Thyroid gland (tissue), 4 donors: ENCODE measurements around the gene GSTT2B. TPM values are rescaled to one million over a fixed set of nuclear protein-coding genes. Genes with fewer than 3 reads are reported as not detected.
"Not testable (repeated sequence)": the region's sequence is repeated elsewhere in the genome, so short reads cannot be mapped to it uniquely, and the experiment has no call there.

Experiments used
- DNase-seq, 2 donors: peaks; one replicate each; pipeline ENCODE4 v3.0.0-alpha.2; 2019
- H3K27ac ChIP-seq, 3 donors: fragments of 200-600 bp; sonication (generic); 1 replicate in 2 of 3; 2 replicates in 1 of 3; pipeline ENCODE4 v1.5.1; 2016 to 2019; ENCODE audit warnings: mild to moderate bottlenecking in 1 of 3, moderate library complexity in 1 of 3
- H3K27me3 ChIP-seq: fragments of 200-600 bp; sonication (generic); one replicate; pipeline ENCODE4 v1.5.1; 2019
- H3K36me3 ChIP-seq, 2 donors: fragments of 200-600 bp; sonication (generic); one replicate each; pipeline ENCODE4 v1.5.1; 2016 to 2019
- H3K4me1 ChIP-seq, 2 donors: fragments of 200-600 bp; sonication (generic); one replicate each; pipeline ENCODE4 v1.5.1; 2017 to 2019
- H3K4me3 ChIP-seq, 3 donors: fragments of 200-600 bp; sonication (generic); replicated peaks in 1 of 3; 1 replicate in 2 of 3; 2 replicates in 1 of 3; pipeline ENCODE4 v1.5.1; 2016; ENCODE audit warnings: mild to moderate bottlenecking in 1 of 3
- H3K9me3 ChIP-seq: fragments of 200-600 bp; sonication (generic); one replicate; pipeline ENCODE4 v1.5.1; 2017
- POLR2A ChIP-seq, 2 donors: fragments of 450-650 bp; IDR thresholded peaks; one replicate each; pipeline ENCODE4 v1.6.1; 2017; ENCODE audit warnings: antibody characterized with exemption in 2 of 2, mild to moderate bottlenecking in 2 of 2, moderate library complexity in 1 of 2
- WGBS, 2 donors: methylation state at CpG; one replicate each; pipeline ENCODE4 v1.1.5; 2017; 5-methylcytosine and 5-hydroxymethylcytosine counted together
- intact Hi-C: fragments of 100-400 bp; cut with DNase I; formaldehyde crosslinking; loops from one replicate; pipeline ENCODE4 v1.15.1; 2023
- total RNA-seq, 4 donors: library from RNA; depleted of rRNA; stranded (reverse); fragments of >200 nt; gene quantifications; one replicate each; pipeline ENCODE4 v1.2.3, GENCODE V29; 2016
- TF ChIP-seq, protein P1 (sequence below), 6 experiments: fragments of 200-600 bp in 3 of 6; fragments of 450-650 bp in 3 of 6; sonication (generic) in 3 of 6; IDR thresholded peaks; one replicate each; pipeline ENCODE4 v1.5.1; 2016 to 2019; ENCODE audit warnings: antibody characterized with exemption in 6 of 6, mild to moderate bottlenecking in 2 of 6, inconsistent platforms in 1 of 6, moderate library complexity in 1 of 6

GSTT2B gene
- total RNA-seq, 4 donors from 2014 or later: 0.93 to 13.8 (median 6.2) TPM

DNA sequence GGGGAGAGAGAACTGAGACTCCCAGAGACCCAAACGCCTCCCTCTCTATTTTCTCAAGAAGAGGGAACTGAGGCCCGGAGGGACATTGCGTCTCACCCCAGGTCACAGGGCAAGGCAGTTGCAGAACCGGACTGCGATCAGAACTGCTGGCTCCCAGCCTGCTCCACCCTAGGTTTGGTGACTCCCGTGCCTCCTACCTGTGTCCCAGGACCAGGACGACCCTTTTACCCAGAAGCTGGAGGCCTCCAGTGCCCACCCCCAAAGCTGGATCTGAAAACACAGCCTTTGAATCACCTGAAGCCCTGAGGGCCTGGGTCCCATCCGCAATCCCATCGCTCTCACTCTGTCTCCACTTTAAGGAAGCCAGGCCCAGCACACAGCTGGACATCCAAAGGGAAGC is 42.9 kb upstream of the GSTT2B start:
- no peaks in the 10 kb centered on the region for H3K27me3 ChIP-seq
- H3K4me3 ChIP-seq: no peak overlapping the region
- H3K9me3 ChIP-seq: no peaks in the 10 kb centered on the region
- H3K36me3 ChIP-seq: no peaks in the 10 kb centered on the region
- no peak for DNase-seq
- 81 to 85% methylated on average over 9 of the region's 9 CpGs for WGBS, 2 donors
- intact Hi-C loops: loop anchor here (5.0 kb wide), 1 partner anchor 158 kb away; no protein-coding TSS in a partner anchor
- H3K27ac ChIP-seq: no peak overlapping the region
- peaks cover 4 to 9% of the 10 kb centered on the region in 2 donors for H3K4me1 ChIP-seq
- no peak for TF ChIP-seq POLR2A (IDR thresholded peaks at IDR 0.05)
- TF ChIP-seq, protein P1, sequence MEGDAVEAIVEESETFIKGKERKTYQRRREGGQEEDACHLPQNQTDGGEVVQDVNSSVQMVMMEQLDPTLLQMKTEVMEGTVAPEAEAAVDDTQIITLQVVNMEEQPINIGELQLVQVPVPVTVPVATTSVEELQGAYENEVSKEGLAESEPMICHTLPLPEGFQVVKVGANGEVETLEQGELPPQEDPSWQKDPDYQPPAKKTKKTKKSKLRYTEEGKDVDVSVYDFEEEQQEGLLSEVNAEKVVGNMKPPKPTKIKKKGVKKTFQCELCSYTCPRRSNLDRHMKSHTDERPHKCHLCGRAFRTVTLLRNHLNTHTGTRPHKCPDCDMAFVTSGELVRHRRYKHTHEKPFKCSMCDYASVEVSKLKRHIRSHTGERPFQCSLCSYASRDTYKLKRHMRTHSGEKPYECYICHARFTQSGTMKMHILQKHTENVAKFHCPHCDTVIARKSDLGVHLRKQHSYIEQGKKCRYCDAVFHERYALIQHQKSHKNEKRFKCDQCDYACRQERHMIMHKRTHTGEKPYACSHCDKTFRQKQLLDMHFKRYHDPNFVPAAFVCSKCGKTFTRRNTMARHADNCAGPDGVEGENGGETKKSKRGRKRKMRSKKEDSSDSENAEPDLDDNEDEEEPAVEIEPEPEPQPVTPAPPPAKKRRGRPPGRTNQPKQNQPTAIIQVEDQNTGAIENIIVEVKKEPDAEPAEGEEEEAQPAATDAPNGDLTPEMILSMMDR (IDR thresholded peaks at IDR 0.05): no peak

DNA sequence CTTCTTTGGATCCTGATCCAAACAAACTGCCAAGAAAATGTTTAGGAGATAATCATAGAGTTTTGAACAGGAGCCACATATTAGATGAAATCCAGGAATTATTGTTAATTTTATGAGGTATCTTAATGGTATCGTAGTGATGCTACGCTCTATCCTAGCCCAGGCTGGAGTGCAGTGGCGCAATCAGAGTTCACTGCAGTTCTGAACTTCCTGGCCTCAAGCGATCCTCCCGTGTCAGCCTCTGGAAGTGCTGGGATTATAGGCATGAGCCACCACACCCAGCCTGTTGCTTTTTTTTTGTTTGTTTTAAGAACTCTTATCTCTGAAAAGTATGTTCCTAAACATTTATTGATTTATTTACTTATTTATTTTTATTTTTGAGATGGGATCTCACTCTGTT is 41.9 kb upstream of the GSTT2B start:
- H3K27ac ChIP-seq: no peak overlapping the region
- 84% methylated on average over 5 of the region's 5 CpGs for WGBS, 2 donors
- no peak overlapping the region for H3K4me3 ChIP-seq
- H3K27me3 ChIP-seq: no peaks in the 10 kb centered on the region
- DNase-seq: no peak
- H3K4me1 ChIP-seq: peaks cover 4 to 9% of the 10 kb centered on the region in 2 donors
- TF ChIP-seq, protein P1 (IDR thresholded peaks at IDR 0.05): no peak
- no peak for TF ChIP-seq POLR2A (IDR thresholded peaks at IDR 0.05)
- no peaks in the 10 kb centered on the region for H3K9me3 ChIP-seq
- intact Hi-C loops: loop anchor here (5.0 kb wide), 1 partner anchor 159 kb away; no protein-coding TSS in a partner anchor
- no peaks in the 10 kb centered on the region for H3K36me3 ChIP-seq

DNA sequence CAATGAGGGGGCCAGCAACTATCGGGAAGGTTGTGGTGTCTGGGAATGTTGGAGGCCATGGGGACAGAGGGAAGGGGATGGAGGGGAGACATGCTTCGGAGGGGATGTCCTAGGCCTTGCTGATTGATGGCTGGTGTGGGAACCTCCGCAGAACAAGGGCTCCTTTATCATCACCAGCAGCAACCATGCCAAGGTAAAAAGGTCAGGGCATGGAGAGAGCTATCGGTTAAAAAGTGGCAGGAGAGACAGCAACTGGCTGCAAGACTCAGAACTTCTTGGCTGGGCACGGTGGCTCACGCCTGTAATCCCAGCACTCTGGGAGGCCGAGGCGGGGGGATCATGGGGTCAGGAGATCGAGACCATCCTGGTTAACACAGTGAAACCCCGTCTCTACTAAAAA is 41.3 kb upstream of the GSTT2B start:
- Histone ChIP-seq H3K4me1 (peaks cover 4 to 9% of the 10 kb centered on the region in 2 donors), H3K4me3 (no peak overlapping the region), H3K27ac (no peak overlapping the region), H3K9me3 (no peaks in the 10 kb centered on the region), H3K27me3 (no peaks in the 10 kb centered on the region), H3K36me3 (no peaks in the 10 kb centered on the region)
- no peak for DNase-seq
- no peak for TF ChIP-seq POLR2A (IDR thresholded peaks at IDR 0.05)
- TF ChIP-seq, protein P1 (IDR thresholded peaks at IDR 0.05): no peak
- intact Hi-C loops: loop anchor here (5.0 kb wide), 1 partner anchor 160 kb away; no protein-coding TSS in a partner anchor
- WGBS, 2 donors: 88 to 90% methylated on average over 10 of the region's 10 CpGs

DNA sequence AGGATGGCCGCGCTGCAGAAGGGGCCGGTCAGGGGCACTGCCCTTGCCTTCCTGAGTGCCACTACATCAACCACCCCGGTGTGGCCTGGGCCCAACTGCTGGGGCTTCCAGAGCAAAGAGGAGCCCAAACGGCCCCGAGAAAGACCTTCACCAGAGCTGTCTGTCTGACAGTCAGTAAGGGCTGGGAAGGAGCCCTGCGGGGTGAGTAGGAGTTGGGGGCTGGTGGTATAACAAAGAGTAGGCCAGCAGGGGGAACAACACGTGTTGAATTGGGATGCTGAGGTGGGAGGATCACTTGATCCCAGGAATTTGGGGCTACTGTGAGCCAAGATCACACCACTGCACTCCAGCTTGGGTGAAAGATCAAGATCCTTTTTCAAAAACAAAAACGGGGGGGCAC is 40.3 kb upstream of the GSTT2B start:
- no peak overlapping the region for H3K27ac ChIP-seq
- DNase-seq: no peak
- H3K36me3 ChIP-seq: no peaks in the 10 kb centered on the region
- TF ChIP-seq, protein P1 (IDR thresholded peaks at IDR 0.05): no peak
- TF ChIP-seq POLR2A (IDR thresholded peaks at IDR 0.05): no peak
- H3K27me3 ChIP-seq: no peaks in the 10 kb centered on the region
- no peak overlapping the region for H3K4me3 ChIP-seq
- peaks cover 4 to 9% of the 10 kb centered on the region in 2 donors for H3K4me1 ChIP-seq
- intact Hi-C loops: loop anchor here (5.0 kb wide), 1 partner anchor 161 kb away; no protein-coding TSS in a partner anchor
- H3K9me3 ChIP-seq: no peaks in the 10 kb centered on the region
- 73 to 75% methylated on average over 6 to 8 of the region's 9 CpGs for WGBS, 2 donors

DNA sequence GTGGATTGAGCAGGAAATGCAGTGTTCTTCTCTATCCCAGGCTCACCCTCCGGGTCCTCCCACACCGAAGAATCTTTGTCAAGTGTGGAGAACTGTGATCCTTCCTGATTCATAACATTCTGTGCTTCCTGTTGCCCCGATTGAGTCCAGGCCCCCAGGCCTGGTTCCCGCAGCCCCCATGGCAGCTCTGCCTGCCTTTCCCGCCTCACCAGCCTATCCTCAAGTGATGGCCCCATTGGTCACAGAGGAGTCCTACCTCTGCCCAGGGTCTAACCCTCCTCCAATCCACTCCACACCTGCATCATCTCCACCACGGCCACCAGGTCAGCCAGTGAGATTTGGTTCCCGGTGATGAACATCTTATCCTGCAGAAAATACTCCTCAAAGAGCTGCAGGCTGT is 38.8 kb upstream of the GSTT2B start:
- 88 to 93% methylated on average over 7 of the region's 7 CpGs for WGBS, 2 donors
- H3K4me3 ChIP-seq, DNase-seq, H3K36me3 ChIP-seq, H3K27me3 ChIP-seq, H3K4me1 ChIP-seq, H3K27ac ChIP-seq, H3K9me3 ChIP-seq: not testable (repeated sequence)
- intact Hi-C loops: loop anchor here (5.0 kb wide), 1 partner anchor 163 kb away; no protein-coding TSS in a partner anchor
